ENCODE results near the gene LYRM1.

Gene LYRM1

GRCh38 chr16:20906341-20907255 is 6.0 kb downstream of the LYRM1 start:
- H3K4me1 ChIP-seq, result peaks cover 49% of the 10 kb centered on the region
- no peaks in the 10 kb centered on the region for H3K36me3 ChIP-seq
- TF ChIP-seq Cebpa-rat (IDR thresholded peaks at IDR 0.05), result no peak
- H3K27me3 ChIP-seq, result no peaks in the 10 kb centered on the region
- H4K20me1 ChIP-seq, result peaks cover 8% of the 10 kb centered on the region; the same call in 1 of the 2 replicates
- H3K9ac ChIP-seq, result no peak overlapping the region
- no peak overlapping the region for H3K4me2 ChIP-seq
- no peaks in the 10 kb centered on the region for H3K9me3 ChIP-seq
- H3K27ac ChIP-seq, result no peak overlapping the region
- H3K4me3 ChIP-seq, result no peak overlapping the region

GRCh38 chr16:20910781-20911321 is 10.3 kb downstream of the LYRM1 start:
- no peak overlapping the region for H3K4me3 ChIP-seq
- no peak overlapping the region for H3K9ac ChIP-seq
- no peak overlapping the region for H3K27ac ChIP-seq

DNA sequence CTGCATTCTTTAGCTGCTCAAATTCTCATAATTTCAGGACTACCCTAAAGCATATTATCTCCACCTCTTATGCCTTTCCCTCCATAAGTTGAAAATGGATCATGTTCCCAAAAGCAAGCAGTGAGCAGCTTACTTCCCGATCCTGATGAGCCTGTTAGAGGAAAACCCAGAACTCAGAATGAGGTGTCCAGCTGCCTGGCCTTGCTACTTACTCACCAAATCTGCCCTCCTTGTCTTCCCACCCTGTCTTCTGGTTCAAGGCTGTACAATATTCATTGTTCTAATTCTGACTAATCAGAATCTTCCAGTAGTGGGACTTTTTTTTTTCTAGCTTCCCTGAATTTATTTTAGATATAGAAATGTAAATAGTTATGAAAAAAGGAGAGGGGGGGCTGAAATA is 10.8 kb downstream of the LYRM1 start:
- H3K36me3 ChIP-seq, result peaks cover 15% of the 10 kb centered on the region; the same call in 1 of the 2 replicates
- H3K4me2 ChIP-seq, result no peak overlapping the region
- no peak overlapping the region for H3K27ac ChIP-seq
- no peak for TF ChIP-seq Cebpa-rat (IDR thresholded peaks at IDR 0.05)
- H3K4me1 ChIP-seq, result peaks cover 23% of the 10 kb centered on the region
- H3K4me3 ChIP-seq, result no peak overlapping the region
- peaks cover 14% of the 10 kb centered on the region for H3K9me3 ChIP-seq
- H4K20me1 ChIP-seq, result no peaks in the 10 kb centered on the region
- H3K9ac ChIP-seq, result no peak overlapping the region
- no peaks in the 10 kb centered on the region for H3K27me3 ChIP-seq

More at GRCh38 chr16:20910781-20911321, 10.3 kb downstream of the LYRM1 start:
- Histone ChIP-seq H3K4me2 (no peak overlapping the region), H3K4me1 (peaks cover 19% of the 10 kb centered on the region), H3K9me3 (peaks cover 14% of the 10 kb centered on the region), H3K27me3 (no peaks in the 10 kb centered on the region), H3K36me3 (0 out of 2 replicates have a peak, but pooled peaks cover 10% of the 10 kb centered on the region), H4K20me1 (no peaks in the 10 kb centered on the region)
- no peak for TF ChIP-seq Cebpa-rat (IDR thresholded peaks at IDR 0.05)

- Histone ChIP-seq H3K36me3 (peaks cover 31% of the 10 kb centered on the region), H3K4me1 (peaks cover 43% of the 10 kb centered on the region), H3K27me3 (no peaks in the 10 kb centered on the region), H3K9me3 (peaks cover 14% of the 10 kb centered on the region), H3K4me2 (peak overlapping the region; percentile 70; the same call in 1 of the 2 replicates), H4K20me1 (no peaks in the 10 kb centered on the region), H3K4me3 (no peak overlapping the region), H3K9ac (no peak overlapping the region), H3K27ac (no peak overlapping the region)
- no peak for TF ChIP-seq Cebpa-rat (IDR thresholded peaks at IDR 0.05)
Observed at GRCh38 chr16:20916289-20916688, 15.7 kb downstream of the LYRM1 start.

- H3K9ac ChIP-seq, result no peak overlapping the region
Observed at GRCh38 chr16:20916942-20917341, 16.4 kb downstream of the LYRM1 start.

GRCh38 chr16:20918486-20919239 is 18.1 kb downstream of the LYRM1 start:
- no peak overlapping the region for H3K9ac ChIP-seq

More at GRCh38 chr16:20916942-20917341, 16.4 kb downstream of the LYRM1 start:
- H3K36me3 ChIP-seq, result peaks cover 34% of the 10 kb centered on the region
- peaks cover 14% of the 10 kb centered on the region for H3K9me3 ChIP-seq
- no peaks in the 10 kb centered on the region for H4K20me1 ChIP-seq
- H3K4me1 ChIP-seq, result peaks cover 43% of the 10 kb centered on the region
- TF ChIP-seq Cebpa-rat (IDR thresholded peaks at IDR 0.05), result no peak
- no peak overlapping the region for H3K4me3 ChIP-seq
- H3K4me2 ChIP-seq, result peak overlapping the region; percentile 70
- H3K27me3 ChIP-seq, result no peaks in the 10 kb centered on the region
- H3K27ac ChIP-seq, result no peak overlapping the region

DNA sequence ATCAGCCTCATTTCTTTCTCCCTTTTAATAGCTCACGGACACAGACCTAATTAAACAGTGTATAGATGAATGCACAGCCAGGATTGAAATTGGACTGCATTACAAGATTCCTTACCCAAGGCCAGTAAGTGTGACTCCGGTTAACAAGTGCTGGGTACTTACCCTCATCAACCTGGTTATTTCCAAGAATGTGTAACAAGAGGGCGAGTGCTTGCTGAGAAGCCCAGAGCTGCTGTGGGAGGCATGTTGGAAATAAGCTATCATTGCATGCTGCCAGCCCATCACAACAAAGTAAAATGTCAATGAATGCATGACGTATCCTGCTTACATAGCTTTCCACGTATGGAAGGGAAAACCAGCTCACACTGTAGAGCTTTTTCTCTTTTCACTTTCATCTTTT is 19.5 kb downstream of the LYRM1 start:
- TF ChIP-seq Cebpa-rat (IDR thresholded peaks at IDR 0.05), result no peak
- Histone ChIP-seq H3K36me3 (peaks cover 53% of the 10 kb centered on the region), H4K20me1 (no peaks in the 10 kb centered on the region), H3K4me3 (no peak overlapping the region), H3K9ac (no peak overlapping the region), H3K4me1 (peaks cover 37% of the 10 kb centered on the region), H3K27me3 (no peaks in the 10 kb centered on the region), H3K4me2 (no peak overlapping the region), H3K27ac (no peak overlapping the region), H3K9me3 (peaks cover 8% of the 10 kb centered on the region)

More at GRCh38 chr16:20918486-20919239, 18.1 kb downstream of the LYRM1 start:
- Histone ChIP-seq H3K4me1 (peaks cover 43% of the 10 kb centered on the region), H3K27me3 (no peaks in the 10 kb centered on the region), H3K36me3 (peaks cover 47% of the 10 kb centered on the region), H3K27ac (peak overlapping the region; percentile 19; the same call in 1 of the 2 replicates), H3K9me3 (peaks cover 14% of the 10 kb centered on the region), H3K4me3 (no peak overlapping the region), H4K20me1 (no peaks in the 10 kb centered on the region), H3K4me2 (peak overlapping the region; percentile 70; the same call in 1 of the 2 replicates)
- no peak for TF ChIP-seq Cebpa-rat (IDR thresholded peaks at IDR 0.05)

DNA sequence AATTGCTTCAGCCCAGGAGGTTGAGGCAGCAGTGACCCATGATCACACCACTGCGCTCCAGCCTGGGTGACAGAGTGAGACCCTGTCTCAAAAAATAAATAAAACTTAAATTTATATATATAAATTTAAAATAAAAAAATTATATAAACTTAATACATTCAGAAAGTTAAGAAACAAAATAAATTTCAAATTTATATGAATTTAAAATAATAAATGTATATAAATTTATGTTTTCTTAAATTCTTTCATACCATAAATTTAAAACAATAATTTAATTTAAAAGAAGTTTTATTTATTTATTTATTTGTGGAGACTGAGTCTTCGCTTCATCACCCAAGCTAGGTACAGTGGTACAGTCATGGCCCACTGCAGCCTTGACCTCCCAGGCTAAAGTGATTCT is 20.2 kb downstream of the LYRM1 start:
- H3K27ac ChIP-seq, result no peak overlapping the region
- no peaks in the 10 kb centered on the region for H3K27me3 ChIP-seq
- peaks cover under 1% of the 10 kb centered on the region; the same call in 1 of the 2 replicates for H3K9me3 ChIP-seq
- H3K36me3 ChIP-seq, result peaks cover 55% of the 10 kb centered on the region
- no peak overlapping the region for H3K4me2 ChIP-seq
- no peaks in the 10 kb centered on the region for H4K20me1 ChIP-seq
- TF ChIP-seq Cebpa-rat (IDR thresholded peaks at IDR 0.05), result no peak
- peaks cover 31% of the 10 kb centered on the region for H3K4me1 ChIP-seq
- H3K9ac ChIP-seq, result no peak overlapping the region
- no peak overlapping the region for H3K4me3 ChIP-seq

DNA sequence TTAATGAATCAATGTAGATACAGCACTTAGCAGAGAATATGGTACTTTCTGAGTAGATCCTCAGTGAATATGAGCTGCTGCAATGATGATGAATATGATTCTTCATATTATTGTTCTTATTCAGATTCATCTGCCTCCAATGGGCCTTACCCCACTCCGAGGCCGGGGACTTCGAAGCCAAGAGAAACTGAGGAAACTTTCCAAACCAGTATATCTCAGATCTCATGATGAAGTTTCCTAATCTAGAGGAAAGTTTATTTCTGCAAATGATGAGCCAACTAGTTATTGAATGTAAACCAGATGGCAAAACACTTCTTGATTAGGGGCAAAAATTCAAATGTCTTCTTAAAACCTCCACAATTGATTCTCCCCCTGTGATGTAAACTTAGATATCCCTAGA is 23.3 kb downstream of the LYRM1 start:
- H4K20me1 ChIP-seq, result no peaks in the 10 kb centered on the region
- peaks cover 47% of the 10 kb centered on the region for H3K36me3 ChIP-seq
- no peak overlapping the region for H3K4me3 ChIP-seq
- peaks cover under 1% of the 10 kb centered on the region; the same call in 1 of the 2 replicates for H3K4me1 ChIP-seq
- no peak for TF ChIP-seq Cebpa-rat (IDR thresholded peaks at IDR 0.05)
- H3K9ac ChIP-seq, result no peak overlapping the region
- no peaks in the 10 kb centered on the region for H3K9me3 ChIP-seq
- no peak overlapping the region for H3K27ac ChIP-seq
- H3K4me2 ChIP-seq, result no peak overlapping the region
- H3K27me3 ChIP-seq, result no peaks in the 10 kb centered on the region

All from BLaER1 (cell line).